ENCODE results near the gene GPR65. TPM values are rescaled to one million over a fixed set of nuclear protein-coding genes. Genes with fewer than 3 reads are reported as not detected.

Gene GPR65
- polyA plus RNA-seq, 1 of the 3 experiments (the other 2 are of a cell fraction) = under 0.01 TPM

GRCh38 chr14:88048351-88048750 lies 43.4 kb downstream of the GPR65 start:
- CTCF ChIA-PET = no interaction called here
- Histone ChIP-seq H3K9ac (no peak overlapping the region), H4K20me1 (ENCODE audit: insufficient read depth) (no peaks in the 10 kb centered on the region), H3K4me1 (ENCODE audit: control insufficient read depth in 1 of 2, insufficient read depth in 2 of 2, low read depth in 1 of 2, low read length in 1 of 2) (no peaks in the 10 kb centered on the region), H3K36me3 (replicated peaks in 1 of 2; ENCODE audit: control insufficient read depth in 1 of 2, insufficient read depth in 2 of 2, low read length in 1 of 2) (no peaks in the 10 kb centered on the region), H3K9me3 (no peaks in the 10 kb centered on the region), H3K4me2 (no peak overlapping the region), H2AFZ (ENCODE audit: low read depth) (no peak overlapping the region), H3K27ac (ENCODE audit: low read depth in 2 of 2, low read length in 1 of 2) (no peak overlapping the region), H3K9me2 (no peaks in the 10 kb centered on the region), H3K79me2 (ENCODE audit: insufficient read depth) (no peaks in the 10 kb centered on the region), H3F3A (replicated peaks; ENCODE audit: insufficient read depth) (no peaks in the 10 kb centered on the region), H3K27me3 (ENCODE audit: insufficient read depth) (no peaks in the 10 kb centered on the region), H3K4me3 (ENCODE audit: low read depth in 2 of 2, low read length in 1 of 2) (no peak overlapping the region)
- TF ChIP-seq EZH2phosphoT487 (IDR thresholded peaks at IDR 0.05; ENCODE audit: borderline replicate concordance, low read depth) (no peak), TCF12 (IDR thresholded peaks at IDR 0.05) (no peak), CHD2 (IDR thresholded peaks at IDR 0.05; ENCODE audit: low read length, partially characterized antibody) (no peak), MXI1 (IDR thresholded peaks at IDR 0.05; ENCODE audit: low read depth, low read length) (no peak), GABPA (IDR thresholded peaks at IDR 0.05; ENCODE audit: low read depth) (no peak), MEF2A (IDR thresholded peaks at IDR 0.05; ENCODE audit: borderline replicate concordance, low read depth) (no peak), REST (IDR thresholded peaks at IDR 0.05; ENCODE audit: low read depth, low read length) (no peak), YY1 (IDR thresholded peaks at IDR 0.05; ENCODE audit: low read depth) (no peak), USF1 (IDR thresholded peaks at IDR 0.05; ENCODE audit: borderline replicate concordance, low read depth) (no peak), RCOR1 (IDR thresholded peaks at IDR 0.05; ENCODE audit: low read length) (no peak), POLR2AphosphoS5 (IDR thresholded peaks at IDR 0.05; ENCODE audit: low read depth, low read length) (no peak), IRF3 (IDR thresholded peaks at IDR 0.05; ENCODE audit: low read depth, low read length) (no peak)
- 43% methylated on average over 1 of the region's 1 CpG for WGBS (ENCODE audit: low lambda C conversion rate)
- no peak for DNase-seq
- POLR2A ChIA-PET = no interaction called here

- H3K9me2 ChIP-seq = no peaks in the 10 kb centered on the region
- whole genome bisulfite sequencing (ENCODE audit: low lambda C conversion rate) = 32% methylated on average over 1 of the region's 1 CpG
- no peak overlapping the region for H2AFZ ChIP-seq (ENCODE audit: low read depth)
- no peaks in the 10 kb centered on the region for H4K20me1 ChIP-seq (ENCODE audit: insufficient read depth)
- no peaks in the 10 kb centered on the region for H3K36me3 ChIP-seq (replicated peaks in 1 of 2; ENCODE audit: control insufficient read depth in 1 of 2, insufficient read depth in 2 of 2, low read length in 1 of 2)
- no peaks in the 10 kb centered on the region for H3K4me1 ChIP-seq (ENCODE audit: control insufficient read depth in 1 of 2, insufficient read depth in 2 of 2, low read depth in 1 of 2, low read length in 1 of 2)
- no peaks in the 10 kb centered on the region for H3K27me3 ChIP-seq (ENCODE audit: insufficient read depth)
- no peaks in the 10 kb centered on the region for H3K79me2 ChIP-seq (ENCODE audit: insufficient read depth)
- no peak overlapping the region for H3K4me3 ChIP-seq (ENCODE audit: low read depth in 2 of 2, low read length in 1 of 2)
- H3K9ac ChIP-seq = no peak overlapping the region
- CTCF ChIA-PET = no interaction called here
- H3F3A ChIP-seq (replicated peaks; ENCODE audit: insufficient read depth) = no peaks in the 10 kb centered on the region
- no peak for DNase-seq
- H3K27ac ChIP-seq (ENCODE audit: low read depth in 2 of 2, low read length in 1 of 2) = no peak overlapping the region
- no peak overlapping the region for H3K4me2 ChIP-seq
- POLR2A ChIA-PET = no interaction called here
- H3K9me3 ChIP-seq = no peaks in the 10 kb centered on the region
- no peak for TF ChIP-seq NFIC (IDR thresholded peaks at IDR 0.05; ENCODE audit: borderline replicate concordance)
- TF ChIP-seq RAD21 (IDR thresholded peaks at IDR 0.05; ENCODE audit: low read length) = no peak
- no peak for TF ChIP-seq EZH2phosphoT487 (IDR thresholded peaks at IDR 0.05; ENCODE audit: borderline replicate concordance, low read depth)
- TF ChIP-seq GABPA (IDR thresholded peaks at IDR 0.05; ENCODE audit: low read depth) = no peak
- no peak for TF ChIP-seq TAF1 (IDR thresholded peaks at IDR 0.05; ENCODE audit: borderline replicate concordance, low read depth, low read length)
- TF ChIP-seq JUND (IDR thresholded peaks at IDR 0.05) = no peak
- no peak for TF ChIP-seq CTCF (IDR thresholded peaks at IDR 0.05)
- TF ChIP-seq MAX (IDR thresholded peaks at IDR 0.05; ENCODE audit: low read depth) = no peak
- TF ChIP-seq SIN3A (IDR thresholded peaks at IDR 0.05; ENCODE audit: borderline replicate concordance, low read depth, low read length) = no peak
- TF ChIP-seq FOSL2 (IDR thresholded peaks at IDR 0.05; ENCODE audit: borderline replicate concordance, low read depth) = no peak
- no peak for TF ChIP-seq POLR2AphosphoS5 (IDR thresholded peaks at IDR 0.05; ENCODE audit: low read depth, low read length)
Observed at GRCh38 chr14:88049266-88049665, 44.3 kb downstream of the GPR65 start.
